Muscle layer of duodenum (tissue), 2 donors: ENCODE results near the gene SAMD13.
A peak's percentile ranks its signal among the peaks of the same experiment; 100 is the strongest.

Experiments
- H3K27ac ChIP-seq: one replicate; pipeline ENCODE4 v1.7.0; 2013; ENCODE audit warnings: mild to moderate bottlenecking, low read length
- H3K27me3 ChIP-seq: one replicate; pipeline ENCODE4 v1.7.0; 2013; ENCODE audit warnings: low read depth, mild to moderate bottlenecking, control low read depth, low read length
- H3K36me3 ChIP-seq, 2 donors: one replicate each; pipeline ENCODE4 v1.7.0; 2013; ENCODE audit warnings: low read length in 2 of 2, control low read depth in 1 of 2, mild to moderate bottlenecking in 1 of 2; ENCODE audit not compliant: insufficient read depth in 2 of 2, control insufficient read depth in 1 of 2
- H3K4me1 ChIP-seq, 2 donors: one replicate each; pipeline ENCODE4 v1.7.0; 2013; ENCODE audit warnings: low read length in 2 of 2, mild to moderate bottlenecking in 2 of 2, control low read depth in 1 of 2, moderate library complexity in 1 of 2; ENCODE audit not compliant: insufficient read depth in 2 of 2, control insufficient read depth in 1 of 2
- H3K4me3 ChIP-seq, 2 donors: one replicate each; pipeline ENCODE4 v1.7.0; 2013; ENCODE audit warnings: low read length in 2 of 2, low read depth in 1 of 2, mild to moderate bottlenecking in 1 of 2
- H3K9me3 ChIP-seq, 2 donors: one replicate each; pipeline ENCODE4 v1.7.0; 2013; ENCODE audit warnings: low read length in 2 of 2, control low read depth in 1 of 2, mild to moderate bottlenecking in 1 of 2; ENCODE audit not compliant: control insufficient read depth in 1 of 2
- donor health status: healthy.

SAMD13 gene, protein sequence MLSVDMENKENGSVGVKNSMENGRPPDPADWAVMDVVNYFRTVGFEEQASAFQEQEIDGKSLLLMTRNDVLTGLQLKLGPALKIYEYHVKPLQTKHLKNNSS

DNA sequence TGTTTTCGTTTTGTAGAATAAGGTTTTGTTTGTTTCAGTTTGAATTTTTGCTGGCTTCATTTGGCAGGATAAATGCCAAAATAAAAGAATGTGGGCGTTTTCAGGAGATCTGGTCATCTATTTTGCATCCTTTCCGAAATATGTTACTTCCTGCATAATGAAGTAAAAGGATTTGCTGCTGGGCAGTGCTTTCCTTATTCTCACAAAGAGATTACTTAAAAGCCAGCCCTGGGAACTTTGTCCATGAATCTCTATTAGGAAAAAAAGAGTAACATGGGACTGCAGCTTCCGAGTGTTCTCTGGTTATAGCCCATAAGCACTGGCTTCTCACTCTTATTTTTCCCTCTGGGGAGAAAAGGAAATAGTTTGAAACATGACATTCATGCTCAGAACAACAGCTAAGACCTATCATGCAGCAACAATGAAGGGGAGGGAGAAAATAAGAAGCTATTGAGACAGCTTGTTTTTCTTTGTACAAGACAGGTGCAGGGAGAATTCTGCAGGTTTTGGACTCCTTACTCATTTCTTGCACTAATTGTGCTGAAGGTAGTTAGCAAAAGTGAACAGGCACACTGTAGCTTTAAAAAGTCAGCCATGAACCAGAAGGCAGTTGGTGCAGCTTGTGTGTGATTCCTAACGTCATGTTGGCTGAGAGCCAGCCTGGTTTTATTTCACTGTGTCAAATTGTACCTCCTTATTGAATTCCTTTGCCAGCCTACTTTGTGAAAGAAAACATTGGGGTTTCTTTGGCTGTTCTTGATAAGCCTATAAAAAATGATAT lies at the start of gene SAMD13:
SAMD13 (plus strand) TSS at position 705 of the 781 bp plus-strand sequence. CDS start 1,527 bp downstream, outside the sequence.
- no peaks in the 10 kb centered on the region for H3K36me3 ChIP-seq
- H3K27me3 ChIP-seq = no peaks in the 10 kb centered on the region
- H3K27ac ChIP-seq = peak within 1 kb of the TSS; percentile 86
- no peaks in the 10 kb centered on the region for H3K9me3 ChIP-seq
- H3K4me3 ChIP-seq = peak within 1 kb of the TSS; percentile 49 to 82
- peaks cover 7 to 13% of the 10 kb centered on the region in 2 donors for H3K4me1 ChIP-seq

GRCh38 chr1:84253036-84253435 lies 48.5 kb upstream of the SAMD13 start:
- Histone ChIP-seq H3K27ac (no peak overlapping the region), H3K9me3 (no peaks in the 10 kb centered on the region), H3K4me1 (peaks cover 6% of the 10 kb centered on the region in 2 donors)

DNA sequence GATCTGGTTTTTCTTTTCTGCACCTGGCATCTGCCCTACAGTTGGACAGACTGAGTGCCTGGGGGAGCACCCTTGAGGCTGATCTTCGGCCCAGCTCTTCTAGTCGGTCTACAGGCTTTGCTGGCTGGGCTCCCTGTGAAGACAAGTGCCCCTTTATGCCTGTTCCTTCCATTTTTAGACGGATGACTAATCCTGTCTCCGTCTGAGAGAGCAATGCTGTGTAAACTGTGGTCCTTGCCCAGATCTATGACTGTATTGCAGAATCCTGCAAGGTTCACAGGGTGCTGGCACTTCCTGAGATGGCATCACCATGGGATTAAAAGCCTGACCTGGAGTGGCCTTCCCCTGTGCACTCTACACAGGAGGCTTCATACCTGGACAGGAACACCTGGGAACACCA lies 47.6 kb upstream of the SAMD13 start:
- H3K27ac ChIP-seq = no peak overlapping the region
- H3K27me3 ChIP-seq = no peaks in the 10 kb centered on the region
- H3K9me3 ChIP-seq = no peaks in the 10 kb centered on the region
- H3K4me1 ChIP-seq = peaks cover 6% of the 10 kb centered on the region in 2 donors
- H3K36me3 ChIP-seq = no peaks in the 10 kb centered on the region
- H3K4me3 ChIP-seq = no peak overlapping the region

More at GRCh38 chr1:84253036-84253435, 48.5 kb upstream of the SAMD13 start:
- H3K27me3 ChIP-seq = no peaks in the 10 kb centered on the region
- no peaks in the 10 kb centered on the region for H3K36me3 ChIP-seq
- H3K4me3 ChIP-seq = no peak overlapping the region

GRCh38 chr1:84254703-84255238 lies 46.7 kb upstream of the SAMD13 start:
- no peaks in the 10 kb centered on the region for H3K9me3 ChIP-seq
- H3K27me3 ChIP-seq = no peaks in the 10 kb centered on the region
- no peak overlapping the region for H3K4me3 ChIP-seq
- H3K4me1 ChIP-seq = peaks cover 6% of the 10 kb centered on the region in 2 donors
- H3K27ac ChIP-seq = no peak overlapping the region
- H3K36me3 ChIP-seq = no peaks in the 10 kb centered on the region

- Histone ChIP-seq H3K9me3 (no peaks in the 10 kb centered on the region), H3K4me1 (peaks cover 6% of the 10 kb centered on the region in 2 donors), H3K27me3 (no peaks in the 10 kb centered on the region), H3K4me3 (no peak overlapping the region), H3K36me3 (no peaks in the 10 kb centered on the region), H3K27ac (no peak overlapping the region)
Measured at GRCh38 chr1:84255582-84255981, 45.9 kb upstream of the SAMD13 start.

DNA sequence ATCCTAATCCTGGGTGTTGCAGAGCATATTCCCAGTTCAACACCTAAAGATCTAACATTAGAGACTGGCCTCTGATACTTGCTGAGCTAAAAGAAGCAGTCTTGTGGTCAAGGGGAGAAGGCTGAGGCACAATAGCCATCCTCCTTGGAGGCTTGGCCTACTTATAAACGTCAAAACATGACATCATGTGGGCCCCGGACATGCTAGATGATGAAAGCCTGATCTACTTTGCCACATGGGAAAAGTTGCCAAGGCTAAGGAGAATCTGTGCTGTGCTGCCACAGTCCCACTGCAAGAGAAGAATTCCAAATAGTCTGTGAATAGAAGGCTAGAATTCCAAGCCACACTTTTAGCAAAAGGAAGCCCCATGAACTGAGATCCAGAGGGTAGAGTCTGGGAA lies 43.9 kb upstream of the SAMD13 start:
- no peaks in the 10 kb centered on the region for H3K27me3 ChIP-seq
- peaks cover 6% of the 10 kb centered on the region in 2 donors for H3K4me1 ChIP-seq

GRCh38 chr1:84259376-84259775 lies 42.1 kb upstream of the SAMD13 start:
- H3K36me3 ChIP-seq = no peaks in the 10 kb centered on the region
- no peak overlapping the region for H3K4me3 ChIP-seq
- H3K4me1 ChIP-seq = peaks cover 0 to 2% of the 10 kb centered on the region in 2 donors
- no peaks in the 10 kb centered on the region for H3K9me3 ChIP-seq
- H3K27ac ChIP-seq = no peak overlapping the region
- H3K27me3 ChIP-seq = no peaks in the 10 kb centered on the region

More for the DNA sequence above, 43.9 kb upstream of the SAMD13 start:
- Histone ChIP-seq H3K4me3 (no peak overlapping the region), H3K9me3 (no peaks in the 10 kb centered on the region), H3K27ac (no peak overlapping the region), H3K36me3 (no peaks in the 10 kb centered on the region)

DNA sequence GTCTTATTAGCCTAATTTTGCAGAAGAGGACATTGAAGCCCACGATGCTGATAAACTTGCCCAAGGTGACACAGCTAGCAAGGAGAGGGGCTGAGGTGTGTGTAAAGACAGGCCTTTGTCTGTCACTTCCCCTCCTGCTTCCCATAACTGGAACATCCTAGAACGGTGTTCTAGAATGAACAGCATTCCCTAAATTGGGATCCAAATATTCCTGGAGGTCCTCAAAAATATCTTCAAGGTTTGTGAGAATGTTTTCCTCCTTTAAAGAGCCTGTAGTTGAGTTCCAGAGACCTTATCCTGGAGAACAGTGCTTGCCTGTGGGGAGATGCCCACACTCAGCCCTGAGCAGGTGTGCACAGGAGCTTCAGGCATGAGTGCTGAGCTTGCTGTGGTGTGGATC lies 41.5 kb upstream of the SAMD13 start:
- no peaks in the 10 kb centered on the region for H3K27me3 ChIP-seq
- no peaks in the 10 kb centered on the region for H3K9me3 ChIP-seq
- H3K4me1 ChIP-seq = no peaks in the 10 kb centered on the region
- no peak overlapping the region for H3K4me3 ChIP-seq
- no peaks in the 10 kb centered on the region for H3K36me3 ChIP-seq
- H3K27ac ChIP-seq = no peak overlapping the region

DNA sequence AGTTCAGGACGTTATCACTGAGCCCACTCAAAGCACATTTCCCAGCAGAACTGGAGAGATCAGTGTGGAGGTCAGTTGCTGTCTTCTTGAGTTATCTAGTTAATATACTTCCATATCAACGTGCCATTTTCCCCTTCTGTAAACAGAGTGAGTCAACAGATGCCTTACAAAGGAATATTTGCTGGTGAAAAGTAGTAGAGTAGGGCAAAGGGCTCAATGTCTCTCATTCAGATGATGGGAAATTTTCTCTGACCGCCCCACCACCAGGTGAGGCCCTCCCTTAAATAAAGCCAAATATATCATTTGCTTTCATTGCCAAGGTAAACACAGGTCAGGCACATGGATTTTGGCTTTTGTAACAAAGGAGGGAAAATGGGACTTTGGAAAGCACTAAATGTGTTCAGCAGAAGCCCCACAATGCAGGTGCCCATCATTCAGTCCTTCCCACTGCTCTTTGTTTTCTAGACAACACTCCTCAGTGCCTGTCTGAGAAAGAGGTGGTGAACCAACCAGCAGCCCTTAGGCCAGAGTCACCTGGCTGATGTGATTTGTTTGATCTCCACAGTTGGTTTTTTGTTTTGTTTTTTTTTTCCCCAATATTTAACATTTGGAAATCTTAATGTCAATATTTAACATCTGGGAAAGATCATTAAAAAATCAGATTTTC lies 40.5 kb upstream of the SAMD13 start:
- Histone ChIP-seq H3K27me3 (no peaks in the 10 kb centered on the region), H3K4me3 (no peak overlapping the region), H3K36me3 (no peaks in the 10 kb centered on the region), H3K4me1 (no peaks in the 10 kb centered on the region), H3K27ac (no peak overlapping the region), H3K9me3 (no peaks in the 10 kb centered on the region)

DNA sequence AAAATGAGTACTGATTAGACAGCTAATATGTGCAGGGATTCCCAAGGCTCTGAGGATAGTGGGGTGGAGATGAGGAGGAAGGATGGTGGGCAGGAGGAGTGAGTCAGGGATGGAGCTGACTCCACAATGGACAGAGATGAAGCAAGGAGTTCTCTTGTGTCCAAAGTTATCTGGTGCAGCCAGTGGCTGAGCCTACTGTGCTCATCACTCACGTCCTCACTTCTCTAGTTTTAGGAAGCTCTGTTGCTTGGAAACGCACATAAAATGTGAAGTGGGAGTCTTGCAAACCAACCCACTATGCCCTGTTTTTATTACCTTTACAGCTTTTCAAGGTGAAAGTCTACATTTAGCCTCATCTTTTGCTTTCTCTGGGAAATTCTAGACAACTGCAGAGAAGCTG lies 36.5 kb upstream of the SAMD13 start:
- H3K36me3 ChIP-seq = no peaks in the 10 kb centered on the region
- no peaks in the 10 kb centered on the region for H3K4me1 ChIP-seq
- no peak overlapping the region for H3K4me3 ChIP-seq
- no peaks in the 10 kb centered on the region for H3K9me3 ChIP-seq
- H3K27ac ChIP-seq = no peak overlapping the region
- no peaks in the 10 kb centered on the region for H3K27me3 ChIP-seq

GRCh38 chr1:84265867-84266266 lies 35.6 kb upstream of the SAMD13 start:
- no peak overlapping the region for H3K4me3 ChIP-seq
- H3K36me3 ChIP-seq = no peaks in the 10 kb centered on the region

More at GRCh38 chr1:84265867-84266266, 35.6 kb upstream of the SAMD13 start:
- Histone ChIP-seq H3K27me3 (no peaks in the 10 kb centered on the region), H3K4me1 (no peaks in the 10 kb centered on the region), H3K9me3 (no peaks in the 10 kb centered on the region), H3K27ac (no peak overlapping the region)
